Stimulated activated naive CD8-positive, alpha-beta T cell treated with anti-CD3 and anti-CD28 coated beads, Interleukin-15, amount 100 ng/mL, for 72 hours (primary cell): ENCODE measurements around the gene ADGRG1.

Experiments
- ATAC-seq: fragments of 150-1000 bp; cut with Tn5 transposase; 2 replicates; pipeline ENCODE4 v1.10.0; 2021; ENCODE audit warnings: mild to moderate bottlenecking, moderate library complexity
- DNase-seq, 2 donors: peaks; one replicate each; pipeline ENCODE4 v3.0.0; 2021 to 2022
- H3K27ac Mint-ChIP-seq, 2 donors: one replicate each; pipeline ENCODE4 v1.8.0; 2022; ENCODE audit warnings: mild to moderate bottlenecking in 2 of 2, mixed read lengths in 2 of 2, moderate library complexity in 2 of 2
- H3K27me3 Mint-ChIP-seq: one replicate; pipeline ENCODE4 v1.8.0; 2022; ENCODE audit warnings: mixed read lengths
- H3K4me1 Mint-ChIP-seq: one replicate; pipeline ENCODE4 v1.8.0; 2022; ENCODE audit warnings: mild to moderate bottlenecking, mixed read lengths
- H3K4me3 Mint-ChIP-seq, 2 donors: one replicate each; pipeline ENCODE4 v1.8.0; 2022; ENCODE audit warnings: mild to moderate bottlenecking in 2 of 2, mixed read lengths in 2 of 2, moderate library complexity in 1 of 2
- H3K9me3 Mint-ChIP-seq, 2 donors: one replicate each; pipeline ENCODE4 v1.8.0; 2022; ENCODE audit warnings: mixed read lengths in 2 of 2

The ADGRG1 gene

GRCh38 chr16:57683636-57684545, 55.5 kb downstream of the ADGRG1 start:
- peaks cover 10% of the 10 kb centered on the region for H3K4me1 Mint-ChIP-seq
- peak overlapping the region in 1 of 2 donors; percentile 38 for H3K27ac Mint-ChIP-seq
- ATAC-seq (no peak), DNase-seq (no peak)
- H3K9me3 Mint-ChIP-seq = no peaks in the 10 kb centered on the region
- no peaks in the 10 kb centered on the region for H3K27me3 Mint-ChIP-seq
- no peak overlapping the region for H3K4me3 Mint-ChIP-seq

- ATAC-seq (no peak), DNase-seq (no peak)
- H3K27ac Mint-ChIP-seq = peak overlapping the region in 1 of 2 donors; percentile 38
- H3K9me3 Mint-ChIP-seq = no peaks in the 10 kb centered on the region
- H3K4me1 Mint-ChIP-seq = peaks cover 19% of the 10 kb centered on the region
- H3K27me3 Mint-ChIP-seq = no peaks in the 10 kb centered on the region
- H3K4me3 Mint-ChIP-seq = no peak overlapping the region
Measured at GRCh38 chr16:57684626-57685358, 56.4 kb downstream of the ADGRG1 start.

GRCh38 chr16:57685633-57686032, 57.2 kb downstream of the ADGRG1 start:
- Mint-ChIP-seq H3K27me3 (no peaks in the 10 kb centered on the region), H3K27ac (no peak overlapping the region), H3K4me3 (no peak overlapping the region), H3K4me1 (peaks cover 28% of the 10 kb centered on the region), H3K9me3 (no peaks in the 10 kb centered on the region)
- ATAC-seq (no peak), DNase-seq (no peak)

- DNase-seq = no peak
- Mint-ChIP-seq H3K27ac (no peak overlapping the region), H3K9me3 (no peaks in the 10 kb centered on the region), H3K27me3 (no peaks in the 10 kb centered on the region), H3K4me3 (no peak overlapping the region), H3K4me1 (peaks cover 33% of the 10 kb centered on the region)
- no peak for ATAC-seq
Measured at GRCh38 chr16:57686577-57686976, 58.1 kb downstream of the ADGRG1 start.

- Mint-ChIP-seq H3K27me3 (no peaks in the 10 kb centered on the region), H3K9me3 (no peaks in the 10 kb centered on the region), H3K4me3 (no peak overlapping the region), H3K4me1 (peaks cover 33% of the 10 kb centered on the region), H3K27ac (peak overlapping the region in 1 of 2 donors; percentile 47)
- no peak for ATAC-seq
- no peak for DNase-seq
Measured at GRCh38 chr16:57687363-57687929, 59.0 kb downstream of the ADGRG1 start.

GRCh38 chr16:57688487-57688986, 60.1 kb downstream of the ADGRG1 start:
- DNase-seq = no peak
- no peak for ATAC-seq
- Mint-ChIP-seq H3K4me1 (peaks cover 33% of the 10 kb centered on the region), H3K27ac (no peak overlapping the region), H3K27me3 (no peaks in the 10 kb centered on the region), H3K9me3 (no peaks in the 10 kb centered on the region), H3K4me3 (peak overlapping the region in 1 of 2 donors; percentile 84)

- H3K4me3 Mint-ChIP-seq = peak overlapping the region; percentile 80 to 84
- DNase-seq (no peak), ATAC-seq (peak; percentile 9)
- peaks cover 33% of the 10 kb centered on the region for H3K4me1 Mint-ChIP-seq
- no peaks in the 10 kb centered on the region for H3K27me3 Mint-ChIP-seq
- no peaks in the 10 kb centered on the region for H3K9me3 Mint-ChIP-seq
- peak overlapping the region; percentile 93 to 95 for H3K27ac Mint-ChIP-seq
Measured at GRCh38 chr16:57688987-57689761, 60.7 kb downstream of the ADGRG1 start.

- Mint-ChIP-seq H3K9me3 (no peaks in the 10 kb centered on the region), H3K27me3 (no peaks in the 10 kb centered on the region), H3K27ac (peak overlapping the region; percentile 93 to 95), H3K4me1 (peaks cover 38% of the 10 kb centered on the region), H3K4me3 (peak overlapping the region; percentile 80 to 84)
- ATAC-seq = peak; percentile 84
- peak; percentile 47 to 77 for DNase-seq
Measured at GRCh38 chr16:57689762-57690558, 61.5 kb downstream of the ADGRG1 start.

- Mint-ChIP-seq H3K27ac (peak overlapping the region; percentile 93 to 95), H3K4me3 (peak overlapping the region; percentile 80 to 84), H3K4me1 (peaks cover 43% of the 10 kb centered on the region), H3K27me3 (no peaks in the 10 kb centered on the region), H3K9me3 (no peaks in the 10 kb centered on the region)
- ATAC-seq = no peak
- no peak for DNase-seq
Measured at GRCh38 chr16:57690782-57691471, 62.5 kb downstream of the ADGRG1 start.

- Mint-ChIP-seq H3K27me3 (no peaks in the 10 kb centered on the region), H3K27ac (peak overlapping the region in 1 of 2 donors; percentile 32), H3K4me3 (no peak overlapping the region), H3K9me3 (no peaks in the 10 kb centered on the region), H3K4me1 (peaks cover 43% of the 10 kb centered on the region)
- no peak for ATAC-seq
- no peak for DNase-seq
Measured at GRCh38 chr16:57692636-57693035, 64.2 kb downstream of the ADGRG1 start.

- Mint-ChIP-seq H3K27me3 (no peaks in the 10 kb centered on the region), H3K4me3 (no peak overlapping the region), H3K27ac (no peak overlapping the region), H3K4me1 (peaks cover 36% of the 10 kb centered on the region), H3K9me3 (no peaks in the 10 kb centered on the region)
- no peak for ATAC-seq
- DNase-seq = no peak
Measured at GRCh38 chr16:57693550-57693949, 65.1 kb downstream of the ADGRG1 start.

- no peak for ATAC-seq
- no peaks in the 10 kb centered on the region for H3K27me3 Mint-ChIP-seq
- DNase-seq = no peak
- no peak overlapping the region for H3K27ac Mint-ChIP-seq
- no peak overlapping the region for H3K4me3 Mint-ChIP-seq
- H3K9me3 Mint-ChIP-seq = no peaks in the 10 kb centered on the region
- H3K4me1 Mint-ChIP-seq = peaks cover 29% of the 10 kb centered on the region
Measured at GRCh38 chr16:57694231-57694724, 65.8 kb downstream of the ADGRG1 start.

GRCh38 chr16:57694725-57695679, 66.6 kb downstream of the ADGRG1 start, which contains the start of gene DRC7:
Gene DRC7 (plus strand): TSS chr16:57694806. CDS start chr16:57697950, 3,144 bp downstream.
- Mint-ChIP-seq H3K9me3 (no peaks in the 10 kb centered on the region), H3K4me1 (peaks cover 22% of the 10 kb centered on the region), H3K4me3 (peak within 1 kb of the TSS; percentile 56 to 74), H3K27ac (peak within 1 kb of the TSS in 1 of 2 donors; percentile 86), H3K27me3 (no peaks in the 10 kb centered on the region)
- DNase-seq (peak in 1 of 2 donors; percentile 37), ATAC-seq (peak; percentile 52)
